GM23248 (cell line): ENCODE data around the gene PIBF1.

Source experiments
- EZH2 ChIP-seq: fragments of 200-600 bp; sonication (generic); IDR thresholded peaks from 2 replicates; pipeline ENCODE4 v1.6.1; 2018; ENCODE audit warnings: antibody characterized with exemption, mild to moderate bottlenecking; ENCODE audit not compliant: insufficient read depth, poor library complexity, severe bottlenecking
- EZH2phosphoT487 ChIP-seq: fragments of 200-600 bp; sonication (generic); IDR thresholded peaks from 2 replicates; pipeline ENCODE4 v1.6.1; 2018; ENCODE audit warnings: antibody characterized with exemption, moderate library complexity, mild to moderate bottlenecking, low read depth; ENCODE audit not compliant: insufficient read depth

- no peak for TF ChIP-seq EZH2
- TF ChIP-seq EZH2phosphoT487 = no peak
These were observed 107.6 kb downstream of the PIBF1 start for GRCh38 chr13:72889495-72889894.
